HG03025 (cell line): Measurements from ENCODE around the gene RELL1.
A peak's percentile ranks its signal among the peaks of the same experiment; 100 is the strongest.

Experiments used
- ATAC-seq: cut with Tn5 transposase; IDR thresholded peaks from one replicate; pipeline ENCODE4 v1.9.1; 2021; ENCODE audit warnings: mild to moderate bottlenecking, moderate library complexity; ENCODE audit not compliant: unreplicated experiment, low FRiP score

RELL1 gene

GRCh38 chr4:37667197-37668100, 18.7 kb downstream of the RELL1 start:
- no peak for ATAC-seq

GRCh38 chr4:37666625-37667071, 19.5 kb downstream of the RELL1 start:
- ATAC-seq: no peak

GRCh38 chr4:37665333-37666320, 20.5 kb downstream of the RELL1 start:
- no peak for ATAC-seq

DNA sequence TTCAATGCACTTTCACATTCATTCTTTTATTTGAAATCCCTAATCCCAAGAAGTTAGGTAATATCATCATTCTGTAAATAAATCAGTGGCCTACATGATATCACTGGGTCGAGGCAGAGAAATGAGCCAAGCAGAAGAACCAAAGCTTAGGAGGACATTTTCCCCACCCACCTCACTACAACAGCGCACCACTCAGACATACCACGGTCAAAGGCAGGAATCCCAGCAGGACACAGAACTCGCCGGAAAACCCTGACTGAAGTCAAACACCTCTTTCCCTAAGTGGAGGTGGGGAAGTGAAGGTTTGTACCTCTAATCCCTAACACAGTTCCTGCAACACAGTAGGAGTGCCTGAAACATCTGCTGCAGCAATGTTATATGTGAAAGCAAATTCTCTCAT, 21.5 kb downstream of the RELL1 start:
- ATAC-seq: no peak

- ATAC-seq: no peak
Measured at GRCh38 chr4:37663552-37663951, 22.6 kb downstream of the RELL1 start.

DNA sequence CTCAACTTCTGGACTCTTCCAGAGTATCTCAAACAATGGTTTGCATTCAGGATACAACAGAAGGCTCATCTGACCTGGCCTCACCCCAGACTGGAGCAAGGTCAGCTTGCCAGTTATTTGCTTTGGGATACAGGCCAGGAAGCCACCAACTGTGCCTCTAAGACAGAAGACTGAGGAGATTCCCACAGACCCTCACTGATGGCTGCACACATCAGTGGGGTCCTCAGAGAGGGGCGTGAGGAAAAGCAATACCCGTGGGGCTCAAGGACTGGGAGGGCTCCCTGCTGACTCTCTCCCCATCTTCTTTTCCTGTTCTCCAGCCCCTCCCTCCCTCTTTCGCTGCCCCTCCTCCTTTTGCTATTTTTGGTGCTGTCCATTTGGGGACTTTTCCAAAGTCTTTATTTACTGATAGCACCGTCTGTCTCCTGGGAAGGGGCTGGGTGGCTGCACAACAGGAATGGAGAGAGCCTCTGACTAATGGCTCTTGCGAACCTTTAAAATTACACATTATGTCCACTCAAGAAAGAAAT, 23.2 kb downstream of the RELL1 start:
- no peak for ATAC-seq

- ATAC-seq: no peak
Measured at GRCh38 chr4:37662251-37662650, 23.9 kb downstream of the RELL1 start.

- ATAC-seq: no peak
Measured at GRCh38 chr4:37661772-37662171, 24.4 kb downstream of the RELL1 start.

DNA sequence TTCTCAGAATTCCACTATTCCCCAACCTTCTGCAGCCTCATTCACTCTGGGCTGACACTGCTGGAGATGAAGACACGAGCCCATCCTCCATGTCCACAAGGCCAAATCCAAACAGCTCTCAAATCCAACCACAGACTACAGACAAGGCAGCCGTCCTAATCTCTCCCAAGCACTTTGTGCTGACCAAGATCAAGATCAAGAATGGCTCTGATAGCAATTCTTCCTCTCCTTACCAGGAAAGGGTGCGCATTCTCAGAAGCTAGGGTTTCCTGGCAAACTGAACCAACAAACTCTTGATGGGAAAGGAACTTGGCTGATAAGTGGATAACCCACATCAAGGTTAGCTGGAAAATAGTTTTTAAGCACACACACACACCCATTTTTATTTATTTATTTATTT, 26.5 kb downstream of the RELL1 start:
- no peak for ATAC-seq

- ATAC-seq: no peak
Measured at GRCh38 chr4:37656649-37657048, 29.5 kb downstream of the RELL1 start.

- peak; percentile 6 for ATAC-seq
Measured at GRCh38 chr4:37653601-37654000, 32.6 kb downstream of the RELL1 start.

DNA sequence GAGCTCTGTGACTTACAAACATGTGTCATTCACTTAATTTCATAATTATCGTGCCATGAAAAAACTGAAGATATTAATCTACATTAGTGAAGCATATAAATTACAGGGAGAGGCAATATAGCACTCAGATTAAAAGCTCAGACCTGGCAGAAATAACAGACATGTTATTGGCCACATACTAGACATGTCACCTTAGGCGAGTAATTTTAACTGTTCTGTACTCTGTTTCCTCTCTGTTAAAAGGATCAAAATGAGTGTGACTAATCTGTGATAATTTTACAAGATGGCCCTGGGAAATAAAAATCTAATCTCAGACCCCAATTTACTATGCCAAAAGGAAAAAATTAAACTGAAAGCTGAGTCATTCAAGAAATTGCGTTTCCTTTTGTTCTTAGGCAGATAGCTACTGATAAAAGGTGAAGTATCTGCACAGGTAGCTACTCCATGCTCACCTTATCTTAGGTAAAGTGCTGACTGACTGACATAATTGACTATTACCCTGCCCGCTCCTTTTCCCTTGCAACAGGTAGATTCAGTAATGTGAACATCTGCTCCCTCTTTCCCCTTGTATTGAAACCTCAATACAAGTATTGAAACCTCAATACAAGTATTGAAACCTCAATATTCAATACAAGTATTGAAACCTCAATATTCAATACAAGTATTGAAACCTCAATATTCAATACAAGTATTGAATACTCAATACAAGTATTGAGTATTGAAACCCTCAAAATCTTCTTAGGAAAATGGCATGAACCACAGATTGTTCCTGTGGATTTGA, 33.2 kb downstream of the RELL1 start:
- peak; percentile 84 for ATAC-seq

- no peak for ATAC-seq
Measured at GRCh38 chr4:37651781-37652377, 34.3 kb downstream of the RELL1 start.

GRCh38 chr4:37650481-37650880, 35.7 kb downstream of the RELL1 start:
- ATAC-seq: no peak

DNA sequence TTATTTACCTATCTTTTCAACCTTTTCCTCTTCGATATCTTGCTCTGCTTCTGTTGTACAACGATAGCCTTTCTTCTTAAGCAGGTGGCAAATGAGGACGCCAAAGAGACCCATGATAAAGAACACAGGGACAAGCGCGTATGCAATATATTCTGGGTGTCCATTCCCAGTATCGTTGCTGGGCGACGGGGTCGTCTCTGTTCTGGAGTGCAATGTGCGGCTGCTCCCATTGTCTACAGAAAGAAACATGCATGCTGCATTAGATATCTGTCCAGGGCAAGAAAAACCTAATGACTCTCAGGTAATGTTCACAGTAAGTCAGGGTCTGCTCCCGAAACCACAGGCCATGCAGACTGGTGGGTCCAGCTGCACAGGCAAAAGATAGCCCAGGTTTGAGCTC, 36.9 kb downstream of the RELL1 start:
- ATAC-seq: no peak

DNA sequence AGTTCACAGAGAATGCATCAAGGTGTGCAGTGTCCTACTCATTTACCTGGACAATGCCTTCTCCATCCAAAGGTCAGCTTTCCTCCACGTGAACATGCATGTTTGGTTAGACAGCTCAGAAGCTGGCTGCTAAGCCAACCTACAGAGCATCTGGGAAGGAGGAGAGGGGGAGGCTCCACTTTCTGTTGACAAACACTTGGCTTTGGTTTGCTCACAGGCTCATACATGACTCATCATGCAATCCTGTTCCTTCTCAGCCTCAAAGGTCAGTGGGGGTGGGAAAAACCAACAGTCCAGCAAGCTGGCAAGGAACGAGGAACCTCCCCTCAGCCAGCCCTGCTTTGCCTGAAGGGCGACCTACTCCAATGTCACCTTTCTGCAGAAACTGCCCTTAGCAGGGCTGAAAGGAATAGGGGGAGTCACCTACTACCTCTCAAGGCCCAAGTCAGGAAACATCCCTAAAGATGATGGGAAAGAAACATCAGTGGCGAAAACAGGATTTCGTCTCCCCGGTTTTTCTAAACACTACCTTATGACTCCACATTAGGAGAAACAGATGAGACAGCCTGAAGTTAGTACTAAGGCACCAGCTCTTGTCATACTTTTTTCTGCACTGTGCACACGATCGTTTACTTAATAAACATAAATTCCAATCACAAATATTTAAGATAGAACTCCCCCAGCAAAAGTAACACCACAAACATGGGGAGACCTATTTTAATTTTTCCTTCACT, 37.9 kb downstream of the RELL1 start:
- ATAC-seq: no peak

GRCh38 chr4:37646247-37646646, 39.9 kb downstream of the RELL1 start:
- no peak for ATAC-seq

DNA sequence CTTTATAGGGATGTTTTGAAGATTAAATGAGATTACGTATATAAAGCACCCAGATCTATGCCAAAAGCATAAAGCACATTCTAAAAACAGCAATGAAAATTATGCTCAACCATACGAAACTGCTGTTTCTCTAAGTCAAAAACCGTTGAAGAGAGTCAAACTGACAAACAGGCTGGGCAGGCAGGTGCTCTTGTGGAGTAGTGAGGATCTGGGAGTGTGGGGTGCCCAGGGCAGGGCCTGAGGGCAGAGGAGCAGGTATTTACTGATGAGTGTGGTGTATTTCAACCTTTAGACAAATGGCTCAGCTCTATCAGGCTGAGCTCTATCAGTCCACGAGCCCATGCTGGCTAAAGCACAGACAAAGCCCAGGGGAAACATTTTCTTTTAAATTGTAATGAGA, 40.4 kb downstream of the RELL1 start:
- ATAC-seq: no peak

DNA sequence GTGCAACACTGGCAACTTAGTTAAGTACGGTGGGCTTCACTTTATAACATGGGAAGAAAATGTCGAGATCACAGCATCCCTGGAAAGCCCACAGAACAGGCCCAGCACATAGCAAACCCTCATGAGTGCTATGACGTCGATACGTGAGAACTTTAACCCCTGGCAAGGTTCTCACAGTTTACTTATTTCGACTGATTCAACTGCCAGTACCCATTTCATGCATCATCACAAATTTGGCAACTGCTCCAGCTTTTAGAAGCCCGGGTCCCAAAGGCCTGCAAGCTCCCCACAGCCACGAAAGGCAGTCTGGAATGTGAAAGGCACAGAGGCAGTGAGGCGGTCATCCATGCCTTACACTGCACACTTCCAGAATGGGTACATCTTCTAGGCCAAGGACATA, 41.2 kb downstream of the RELL1 start:
- ATAC-seq: no peak
